ENCODE data around the gene NR4A3. TPM values are rescaled to one million over a fixed set of nuclear protein-coding genes. Genes with fewer than 3 reads are reported as not detected.
A peak's percentile ranks its signal among the peaks of the same experiment; 100 is the strongest.

NR4A3 gene
- total and polyA plus RNA-seq, 9 of the 15 experiments (the other 6 are each of a cell fraction or from before 2014, with no cell fraction given), result 0.04 to 0.07 TPM; not detected in 7

DNA sequence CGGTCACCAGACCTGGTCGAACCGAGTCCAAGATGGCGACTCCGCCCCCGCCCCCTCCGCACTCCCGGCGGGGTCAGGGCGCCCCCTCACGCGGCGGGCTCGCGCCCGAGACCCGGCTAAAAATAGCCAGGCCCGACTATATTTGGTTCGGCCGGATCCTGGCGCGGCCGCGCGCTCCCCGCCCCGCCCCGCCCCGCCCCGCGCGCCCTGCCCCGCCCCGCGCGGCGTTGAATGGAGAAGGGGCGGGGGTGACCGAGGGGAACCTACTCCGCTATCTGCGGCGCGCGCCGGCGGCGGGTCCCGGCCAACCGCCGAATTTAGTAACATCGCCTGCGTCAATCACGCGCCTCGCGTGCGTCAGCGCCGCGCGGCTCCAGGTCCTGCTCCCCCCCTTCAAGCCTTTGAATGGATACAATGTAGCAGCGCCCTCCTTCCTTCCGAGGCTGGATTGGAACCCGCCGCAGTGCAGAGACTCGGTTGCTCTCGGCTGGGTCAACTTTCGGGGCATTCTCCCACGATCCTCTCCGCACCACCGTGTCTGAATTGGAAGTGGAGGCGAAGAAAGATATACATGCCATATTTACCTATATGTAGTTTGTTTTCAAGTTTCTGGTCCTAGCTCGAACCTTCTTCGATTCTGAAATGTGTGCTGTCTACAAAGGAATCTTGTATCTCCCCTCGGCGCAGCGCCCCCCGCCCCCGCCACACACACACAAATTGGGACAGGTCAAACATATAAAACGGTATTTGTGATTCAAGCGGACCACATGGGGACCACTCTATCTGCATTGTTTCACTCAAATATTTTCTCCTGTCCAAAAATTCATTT lies 1.6 kb upstream of the NR4A3 start (continued):
- TF ChIP-seq, protein P1, sequence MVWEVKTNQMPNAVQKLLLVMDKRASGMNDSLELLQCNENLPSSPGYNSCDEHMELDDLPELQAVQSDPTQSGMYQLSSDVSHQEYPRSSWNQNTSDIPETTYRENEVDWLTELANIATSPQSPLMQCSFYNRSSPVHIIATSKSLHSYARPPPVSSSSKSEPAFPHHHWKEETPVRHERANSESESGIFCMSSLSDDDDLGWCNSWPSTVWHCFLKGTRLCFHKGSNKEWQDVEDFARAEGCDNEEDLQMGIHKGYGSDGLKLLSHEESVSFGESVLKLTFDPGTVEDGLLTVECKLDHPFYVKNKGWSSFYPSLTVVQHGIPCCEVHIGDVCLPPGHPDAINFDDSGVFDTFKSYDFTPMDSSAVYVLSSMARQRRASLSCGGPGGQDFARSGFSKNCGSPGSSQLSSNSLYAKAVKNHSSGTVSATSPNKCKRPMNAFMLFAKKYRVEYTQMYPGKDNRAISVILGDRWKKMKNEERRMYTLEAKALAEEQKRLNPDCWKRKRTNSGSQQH (CRISPR knock-in tag; IDR thresholded peaks at IDR 0.05), result no peak
- TF ChIP-seq MEF2A (IDR thresholded peaks at IDR 0.05; ENCODE audit: control insufficient read depth, low read depth, low read length), result peak; percentile 96
- TF ChIP-seq, protein P2, sequence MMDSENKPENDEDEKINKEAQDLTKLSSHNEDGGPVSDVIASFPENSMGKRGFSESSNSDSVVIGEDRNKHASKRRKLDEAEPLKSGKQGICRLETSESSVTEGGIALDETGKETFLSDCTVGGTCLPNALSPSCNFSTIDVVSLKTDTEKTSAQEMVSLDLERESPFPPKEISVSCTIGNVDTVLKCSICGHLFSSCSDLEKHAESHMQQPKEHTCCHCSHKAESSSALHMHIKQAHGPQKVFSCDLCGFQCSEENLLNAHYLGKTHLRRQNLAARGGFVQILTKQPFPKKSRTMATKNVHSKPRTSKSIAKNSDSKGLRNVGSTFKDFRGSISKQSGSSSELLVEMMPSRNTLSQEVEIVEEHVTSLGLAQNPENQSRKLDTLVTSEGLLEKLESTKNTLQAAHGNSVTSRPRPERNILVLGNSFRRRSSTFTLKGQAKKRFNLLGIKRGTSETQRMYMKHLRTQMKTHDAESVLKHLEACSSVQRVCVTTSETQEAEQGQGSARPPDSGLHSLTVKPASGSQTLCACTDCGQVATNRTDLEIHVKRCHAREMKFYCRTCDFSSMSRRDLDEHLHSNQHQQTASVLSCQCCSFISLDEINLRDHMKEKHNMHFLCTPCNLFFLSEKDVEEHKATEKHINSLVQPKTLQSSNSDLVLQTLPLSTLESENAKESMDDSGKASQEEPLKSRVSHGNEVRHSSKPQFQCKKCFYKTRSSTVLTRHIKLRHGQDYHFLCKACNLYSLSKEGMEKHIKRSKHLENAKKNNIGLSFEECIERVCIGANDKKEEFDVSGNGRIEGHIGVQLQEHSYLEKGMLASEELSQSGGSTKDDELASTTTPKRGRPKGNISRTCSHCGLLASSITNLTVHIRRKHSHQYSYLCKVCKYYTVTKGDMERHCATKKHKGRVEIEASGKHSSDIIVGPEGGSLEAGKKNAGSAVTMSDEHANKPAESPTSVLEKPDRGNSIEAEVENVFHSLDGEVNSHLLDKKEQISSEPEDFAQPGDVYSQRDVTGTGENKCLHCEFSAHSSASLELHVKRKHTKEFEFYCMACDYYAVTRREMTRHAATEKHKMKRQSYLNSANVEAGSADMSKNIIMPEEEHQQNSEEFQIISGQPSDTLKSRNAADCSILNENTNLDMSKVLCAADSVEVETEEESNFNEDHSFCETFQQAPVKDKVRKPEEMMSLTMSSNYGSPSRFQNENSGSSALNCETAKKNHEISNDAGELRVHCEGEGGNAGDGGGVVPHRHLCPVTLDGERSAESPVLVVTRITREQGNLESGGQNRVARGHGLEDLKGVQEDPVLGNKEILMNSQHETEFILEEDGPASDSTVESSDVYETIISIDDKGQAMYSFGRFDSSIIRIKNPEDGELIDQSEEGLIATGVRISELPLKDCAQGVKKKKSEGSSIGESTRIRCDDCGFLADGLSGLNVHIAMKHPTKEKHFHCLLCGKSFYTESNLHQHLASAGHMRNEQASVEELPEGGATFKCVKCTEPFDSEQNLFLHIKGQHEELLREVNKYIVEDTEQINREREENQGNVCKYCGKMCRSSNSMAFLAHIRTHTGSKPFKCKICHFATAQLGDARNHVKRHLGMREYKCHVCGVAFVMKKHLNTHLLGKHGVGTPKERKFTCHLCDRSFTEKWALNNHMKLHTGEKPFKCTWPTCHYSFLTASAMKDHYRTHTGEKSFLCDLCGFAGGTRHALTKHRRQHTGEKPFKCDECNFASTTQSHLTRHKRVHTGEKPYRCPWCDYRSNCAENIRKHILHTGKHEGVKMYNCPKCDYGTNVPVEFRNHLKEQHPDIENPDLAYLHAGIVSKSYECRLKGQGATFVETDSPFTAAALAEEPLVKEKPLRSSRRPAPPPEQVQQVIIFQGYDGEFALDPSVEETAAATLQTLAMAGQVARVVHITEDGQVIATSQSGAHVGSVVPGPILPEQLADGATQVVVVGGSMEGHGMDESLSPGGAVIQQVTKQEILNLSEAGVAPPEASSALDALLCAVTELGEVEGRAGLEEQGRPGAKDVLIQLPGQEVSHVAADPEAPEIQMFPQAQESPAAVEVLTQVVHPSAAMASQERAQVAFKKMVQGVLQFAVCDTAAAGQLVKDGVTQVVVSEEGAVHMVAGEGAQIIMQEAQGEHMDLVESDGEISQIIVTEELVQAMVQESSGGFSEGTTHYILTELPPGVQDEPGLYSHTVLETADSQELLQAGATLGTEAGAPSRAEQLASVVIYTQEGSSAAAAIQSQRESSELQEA (IDR thresholded peaks at IDR 0.05; ENCODE audit: low read depth), result no peak
- peak in 1 of 2 experiments; percentile 29; a peak in 2 of 4 replicates for TF ChIP-seq RAD21 (CRISPR knock-in tag; conservative IDR thresholded peaks at IDR 0.05 in 1 of 2, IDR thresholded peaks at IDR 0.05 in 1 of 2)
- TF ChIP-seq, protein P3, sequence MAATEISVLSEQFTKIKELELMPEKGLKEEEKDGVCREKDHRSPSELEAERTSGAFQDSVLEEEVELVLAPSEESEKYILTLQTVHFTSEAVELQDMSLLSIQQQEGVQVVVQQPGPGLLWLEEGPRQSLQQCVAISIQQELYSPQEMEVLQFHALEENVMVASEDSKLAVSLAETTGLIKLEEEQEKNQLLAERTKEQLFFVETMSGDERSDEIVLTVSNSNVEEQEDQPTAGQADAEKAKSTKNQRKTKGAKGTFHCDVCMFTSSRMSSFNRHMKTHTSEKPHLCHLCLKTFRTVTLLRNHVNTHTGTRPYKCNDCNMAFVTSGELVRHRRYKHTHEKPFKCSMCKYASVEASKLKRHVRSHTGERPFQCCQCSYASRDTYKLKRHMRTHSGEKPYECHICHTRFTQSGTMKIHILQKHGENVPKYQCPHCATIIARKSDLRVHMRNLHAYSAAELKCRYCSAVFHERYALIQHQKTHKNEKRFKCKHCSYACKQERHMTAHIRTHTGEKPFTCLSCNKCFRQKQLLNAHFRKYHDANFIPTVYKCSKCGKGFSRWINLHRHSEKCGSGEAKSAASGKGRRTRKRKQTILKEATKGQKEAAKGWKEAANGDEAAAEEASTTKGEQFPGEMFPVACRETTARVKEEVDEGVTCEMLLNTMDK (IDR thresholded peaks at IDR 0.05; ENCODE audit: borderline replicate concordance, insufficient read depth, low read depth, low read length, poor library complexity, severe bottlenecking), result peak; percentile 51
- TF ChIP-seq, protein P4, sequence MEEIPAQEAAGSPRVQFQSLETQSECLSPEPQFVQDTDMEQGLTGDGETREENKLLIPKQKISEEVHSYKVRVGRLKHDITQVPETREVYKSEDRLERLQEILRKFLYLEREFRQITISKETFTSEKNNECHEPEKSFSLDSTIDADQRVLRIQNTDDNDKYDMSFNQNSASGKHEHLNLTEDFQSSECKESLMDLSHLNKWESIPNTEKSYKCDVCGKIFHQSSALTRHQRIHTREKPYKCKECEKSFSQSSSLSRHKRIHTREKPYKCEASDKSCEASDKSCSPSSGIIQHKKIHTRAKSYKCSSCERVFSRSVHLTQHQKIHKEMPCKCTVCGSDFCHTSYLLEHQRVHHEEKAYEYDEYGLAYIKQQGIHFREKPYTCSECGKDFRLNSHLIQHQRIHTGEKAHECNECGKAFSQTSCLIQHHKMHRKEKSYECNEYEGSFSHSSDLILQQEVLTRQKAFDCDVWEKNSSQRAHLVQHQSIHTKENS (CRISPR knock-in tag; IDR thresholded peaks at IDR 0.05), result no peak
- no peak for TF ChIP-seq ELF2 (CRISPR knock-in tag; IDR thresholded peaks at IDR 0.05)
- TF ChIP-seq, protein P5, sequence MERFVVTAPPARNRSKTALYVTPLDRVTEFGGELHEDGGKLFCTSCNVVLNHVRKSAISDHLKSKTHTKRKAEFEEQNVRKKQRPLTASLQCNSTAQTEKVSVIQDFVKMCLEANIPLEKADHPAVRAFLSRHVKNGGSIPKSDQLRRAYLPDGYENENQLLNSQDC (CRISPR knock-in tag; IDR thresholded peaks at IDR 0.05), result no peak
- no peak for TF ChIP-seq ZNF76 (CRISPR knock-in tag; IDR thresholded peaks at IDR 0.05; ENCODE audit: borderline replicate concordance)
- no peak for TF ChIP-seq ZNF551 (CRISPR knock-in tag; IDR thresholded peaks at IDR 0.05)
- no peak for TF ChIP-seq RBM17 (IDR thresholded peaks at IDR 0.05; ENCODE audit: borderline replicate concordance, low read depth, low read length)
- no peak for TF ChIP-seq MCM7 (IDR thresholded peaks at IDR 0.05)
- TF ChIP-seq CBX5 (IDR thresholded peaks at IDR 0.05; ENCODE audit: borderline replicate concordance, low read depth), result no peak
